WERI-Rb-1 (cell line): Measurements from ENCODE around the gene RNF32.

ENCODE experiments used
- DNase-seq: peaks from one replicate; pipeline ENCODE4 v3.0.0-alpha.2; 2020
- H3K27ac ChIP-seq: fragments of 250-450 bp; sonication (Bioruptor Pico); 2 replicates; pipeline ENCODE4 v1.5.1; 2020; ENCODE audit warnings: mild to moderate bottlenecking, moderate library complexity
- H3K27me3 ChIP-seq: fragments of 250-450 bp; sonication (Bioruptor Pico); 2 replicates; pipeline ENCODE4 v1.5.1; 2021; ENCODE audit warnings: mild to moderate bottlenecking, low read depth, moderate library complexity; ENCODE audit not compliant: insufficient read depth, severe bottlenecking
- H3K36me3 ChIP-seq: fragments of 250-450 bp; sonication (Bioruptor Pico); 2 replicates; pipeline ENCODE4 v1.5.1; 2020; ENCODE audit warnings: mild to moderate bottlenecking, moderate library complexity
- H3K4me3 ChIP-seq: 2 replicates; pipeline ENCODE4 v1.5.1; 2011; ENCODE audit warnings: low read depth, mild to moderate bottlenecking, control low read depth, low read length
- H3K9me3 ChIP-seq: fragments of 250-450 bp; sonication (Bioruptor Pico); 2 replicates; pipeline ENCODE4 v1.5.1; 2021; ENCODE audit warnings: mild to moderate bottlenecking, moderate library complexity; ENCODE audit not compliant: severe bottlenecking
- CTCF ChIP-seq: IDR thresholded peaks from 2 replicates; pipeline ENCODE4 v1.5.1; 2011; ENCODE audit warnings: low read depth, mild to moderate bottlenecking, control low read depth, inconsistent platforms, low read length

Gene RNF32

GRCh38 chr7:156610601-156611000 is 30.0 kb upstream of the RNF32 start:
- TF ChIP-seq CTCF, result no peak
- Histone ChIP-seq H3K27me3 (peaks cover 88% of the 10 kb centered on the region), H3K9me3 (no peaks in the 10 kb centered on the region), H3K4me3 (no peak overlapping the region), H3K36me3 (no peaks in the 10 kb centered on the region), H3K27ac (no peak overlapping the region)
- no peak for DNase-seq

GRCh38 chr7:156611014-156612010 is 29.3 kb upstream of the RNF32 start:
- no peak for DNase-seq
- no peak overlapping the region for H3K27ac ChIP-seq
- H3K27me3 ChIP-seq, result peaks cover 88% of the 10 kb centered on the region
- H3K9me3 ChIP-seq, result no peaks in the 10 kb centered on the region
- TF ChIP-seq CTCF, result no peak
- H3K4me3 ChIP-seq, result no peak overlapping the region
- H3K36me3 ChIP-seq, result no peaks in the 10 kb centered on the region

- DNase-seq, result no peak
- Histone ChIP-seq H3K27me3 (peaks cover 90% of the 10 kb centered on the region), H3K9me3 (no peaks in the 10 kb centered on the region), H3K27ac (no peak overlapping the region), H3K36me3 (no peaks in the 10 kb centered on the region), H3K4me3 (no peak overlapping the region)
- no peak for TF ChIP-seq CTCF
These were observed 27.6 kb upstream of the RNF32 start for GRCh38 chr7:156612930-156613329.

GRCh38 chr7:156614434-156615264 is 25.9 kb upstream of the RNF32 start:
- H3K4me3 ChIP-seq, result no peak overlapping the region
- no peaks in the 10 kb centered on the region for H3K36me3 ChIP-seq
- DNase-seq, result no peak
- H3K9me3 ChIP-seq, result no peaks in the 10 kb centered on the region
- peaks cover 88% of the 10 kb centered on the region for H3K27me3 ChIP-seq
- TF ChIP-seq CTCF, result no peak
- H3K27ac ChIP-seq, result no peak overlapping the region

- no peak overlapping the region for H3K4me3 ChIP-seq
- peaks cover 88% of the 10 kb centered on the region for H3K27me3 ChIP-seq
- peaks cover 6% of the 10 kb centered on the region for H3K9me3 ChIP-seq
- no peak overlapping the region for H3K27ac ChIP-seq
- no peak for DNase-seq
- TF ChIP-seq CTCF, result no peak
- no peaks in the 10 kb centered on the region for H3K36me3 ChIP-seq
These were observed 24.0 kb upstream of the RNF32 start for GRCh38 chr7:156616269-156617202.
